Measurements from ENCODE around the gene SMAD3.

The SMAD3 gene

GRCh38 chr15:67021455-67021854, 43.9 kb upstream of the SMAD3 start:
- DNase-seq (ENCODE audit: low read depth) = no peak

GRCh38 chr15:67022587-67023105, 42.8 kb upstream of the SMAD3 start:
- DNase-seq (ENCODE audit: low read depth) = no peak
- no peak overlapping the region for H3K4me3 ChIP-seq (ENCODE audit: low read depth, low read length)
- TF ChIP-seq CTCF (conservative IDR thresholded peaks at IDR 0.05; ENCODE audit: low read depth, low read length) = no peak

More at GRCh38 chr15:67021455-67021854, 43.9 kb upstream of the SMAD3 start:
- H3K4me3 ChIP-seq (ENCODE audit: low read depth, low read length) = no peak overlapping the region
- TF ChIP-seq CTCF (conservative IDR thresholded peaks at IDR 0.05; ENCODE audit: low read depth, low read length) = no peak

- no peak for DNase-seq (ENCODE audit: low read depth)
- no peak for TF ChIP-seq CTCF (conservative IDR thresholded peaks at IDR 0.05; ENCODE audit: low read depth, low read length)
- H3K4me3 ChIP-seq (ENCODE audit: low read depth, low read length) = no peak overlapping the region
Measured at GRCh38 chr15:67023517-67024313, 41.7 kb upstream of the SMAD3 start.

GRCh38 chr15:67024314-67024997, 40.9 kb upstream of the SMAD3 start:
- H3K4me3 ChIP-seq (ENCODE audit: low read depth, low read length) = no peak overlapping the region
- peak; percentile 97 for DNase-seq (ENCODE audit: low read depth)
- no peak for TF ChIP-seq CTCF (conservative IDR thresholded peaks at IDR 0.05; ENCODE audit: low read depth, low read length)

GRCh38 chr15:67024998-67025368, 40.4 kb upstream of the SMAD3 start:
- no peak overlapping the region for H3K4me3 ChIP-seq (ENCODE audit: low read depth, low read length)
- no peak for TF ChIP-seq CTCF (conservative IDR thresholded peaks at IDR 0.05; ENCODE audit: low read depth, low read length)
- no peak for DNase-seq (ENCODE audit: low read depth)

GRCh38 chr15:67025719-67026609, 39.4 kb upstream of the SMAD3 start:
- TF ChIP-seq CTCF (conservative IDR thresholded peaks at IDR 0.05; ENCODE audit: low read depth, low read length) = no peak
- peak; percentile 79 for DNase-seq (ENCODE audit: low read depth)
- H3K4me3 ChIP-seq (ENCODE audit: low read depth, low read length) = no peak overlapping the region

Measured in choroid plexus epithelial cell (primary cell).